H1 (cell line): ENCODE data around the gene KRT4. TPM values are rescaled to one million over a fixed set of nuclear protein-coding genes. Genes with fewer than 3 reads are reported as not detected.

ENCODE experiments used
- BRCA1 ChIP-seq: IDR thresholded peaks from 2 replicates; pipeline ENCODE4 v1.6.1; 2012; ENCODE audit warnings: low read depth, low read length, improper control_type of control experiment
- NRF1 ChIP-seq: IDR thresholded peaks from 2 replicates; pipeline ENCODE4 v1.6.1; 2011; ENCODE audit warnings: mild to moderate bottlenecking, low read depth, low read length, improper control_type of control experiment
- POU5F1 ChIP-seq: IDR thresholded peaks from 2 replicates; pipeline ENCODE4 v1.6.1; 2011; ENCODE audit warnings: low read depth, mild to moderate bottlenecking, low read length, moderate library complexity
- TBP ChIP-seq: IDR thresholded peaks from 2 replicates; pipeline ENCODE4 v1.6.1; 2011; ENCODE audit warnings: low read depth, low read length, improper control_type of control experiment
- TEAD4 ChIP-seq: IDR thresholded peaks from 2 replicates; pipeline ENCODE4 v1.6.1; 2012; ENCODE audit warnings: low read depth, low read length, inconsistent platforms, mixed read lengths
- polyA plus RNA-seq, 7 experiments: library from polyadenylated mRNA; depleted of rRNA in 3 of 7; stranded (reverse) in 5 of 7; unstranded in 2 of 7; fragments of >200 nt in 5 of 7; fragments of 200-250 nt in 2 of 7; gene quantifications; 1 replicate in 5 of 7; 2 replicates in 1 of 7; 4 replicates in 1 of 7; pipeline versions ENCODE4 v1.2.1 to v1.2.3, GENCODE V29; 2011 to 2013; ENCODE audit warnings: missing spikeins in 2 of 7, mixed read lengths in 2 of 7
- total RNA-seq: library from RNA; stranded (reverse); fragmentation: NEBNext Ultra II Directional; extraction: Animal tissue kit (Norgen Biotek cat#: 25700); gene quantifications from 2 replicates; pipeline ENCODE4 v1.2.1, GENCODE V29; 2021

KRT4 gene
- total and polyA plus RNA-seq, 2 of the 8 experiments (the other 6 are each of a cell fraction or from before 2014, with no cell fraction given) = not detected

DNA sequence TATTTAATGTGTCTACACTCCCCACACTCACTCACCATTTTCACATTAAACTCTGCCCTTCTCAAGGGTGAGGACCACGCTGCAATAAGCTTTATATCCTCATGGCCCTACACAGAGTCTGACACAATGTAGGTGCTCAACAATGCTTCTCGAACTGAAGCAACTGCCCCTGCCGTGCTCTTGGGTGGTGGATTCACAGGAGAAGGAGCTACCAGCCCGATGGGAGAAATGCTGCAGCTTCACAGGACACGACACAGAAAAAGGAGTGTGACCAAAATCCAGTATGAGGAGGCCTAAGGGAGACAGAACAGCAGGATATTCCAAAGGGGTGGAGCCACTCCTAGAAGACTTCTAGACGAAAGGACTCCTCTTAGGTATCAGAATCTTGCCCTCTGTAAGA is 11.5 kb downstream of the KRT4 start (continued):
- no peak for TF ChIP-seq NRF1
- TF ChIP-seq TEAD4 = no peak
- TF ChIP-seq BRCA1 = no peak
- no peak for TF ChIP-seq TBP
- TF ChIP-seq POU5F1 = no peak
- TF ChIP-seq, all 59 proteins: peak for 0
